AG08396 (cell line): ENCODE data around the gene APBB3.

Experiments
- DNase-seq: peaks from one replicate; pipeline ENCODE4 v3.0.0; 2012; ENCODE audit warnings: low spot score, mixed read lengths

APBB3 gene

DNA sequence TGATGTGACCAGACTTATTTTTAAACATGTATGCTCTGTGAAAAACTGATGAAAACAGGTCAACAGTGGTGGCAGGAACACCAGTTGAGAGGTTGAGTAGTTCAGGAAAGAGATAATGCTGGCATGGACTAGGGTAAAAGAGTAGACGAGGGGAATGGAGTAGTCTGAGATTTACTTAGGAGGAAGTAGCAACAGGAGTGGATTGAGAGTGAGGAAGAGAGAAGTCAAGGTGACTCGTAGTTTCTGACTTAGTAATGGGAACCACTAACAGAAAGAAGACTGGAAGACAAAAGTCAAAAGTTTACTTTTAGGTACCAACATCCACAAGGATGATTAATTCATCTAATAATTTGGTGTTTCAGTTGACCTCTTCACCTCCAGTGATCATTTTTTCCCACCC lies 10.7 kb downstream of the APBB3 start:
- no peak for DNase-seq

DNA sequence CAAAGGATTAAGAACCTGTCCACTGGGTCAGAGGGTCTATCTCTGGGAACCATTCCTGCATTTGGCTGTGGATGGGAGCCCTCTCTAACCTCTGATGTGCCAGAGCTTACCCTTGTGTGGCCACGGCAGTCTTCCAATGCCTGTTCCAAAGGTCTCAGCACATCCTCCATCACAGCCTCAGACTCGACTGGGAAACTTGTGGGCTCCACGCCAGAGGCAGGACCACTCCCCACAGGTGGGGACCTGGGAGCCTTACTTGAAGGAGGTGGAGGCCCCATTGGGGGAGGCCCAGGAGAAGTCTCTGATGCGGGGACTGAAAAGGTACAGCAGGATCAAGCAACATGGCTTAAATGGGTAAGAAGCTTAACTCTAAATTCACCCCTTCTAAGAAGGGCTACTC lies 12.5 kb downstream of the APBB3 start:
- DNase-seq, result no peak

DNA sequence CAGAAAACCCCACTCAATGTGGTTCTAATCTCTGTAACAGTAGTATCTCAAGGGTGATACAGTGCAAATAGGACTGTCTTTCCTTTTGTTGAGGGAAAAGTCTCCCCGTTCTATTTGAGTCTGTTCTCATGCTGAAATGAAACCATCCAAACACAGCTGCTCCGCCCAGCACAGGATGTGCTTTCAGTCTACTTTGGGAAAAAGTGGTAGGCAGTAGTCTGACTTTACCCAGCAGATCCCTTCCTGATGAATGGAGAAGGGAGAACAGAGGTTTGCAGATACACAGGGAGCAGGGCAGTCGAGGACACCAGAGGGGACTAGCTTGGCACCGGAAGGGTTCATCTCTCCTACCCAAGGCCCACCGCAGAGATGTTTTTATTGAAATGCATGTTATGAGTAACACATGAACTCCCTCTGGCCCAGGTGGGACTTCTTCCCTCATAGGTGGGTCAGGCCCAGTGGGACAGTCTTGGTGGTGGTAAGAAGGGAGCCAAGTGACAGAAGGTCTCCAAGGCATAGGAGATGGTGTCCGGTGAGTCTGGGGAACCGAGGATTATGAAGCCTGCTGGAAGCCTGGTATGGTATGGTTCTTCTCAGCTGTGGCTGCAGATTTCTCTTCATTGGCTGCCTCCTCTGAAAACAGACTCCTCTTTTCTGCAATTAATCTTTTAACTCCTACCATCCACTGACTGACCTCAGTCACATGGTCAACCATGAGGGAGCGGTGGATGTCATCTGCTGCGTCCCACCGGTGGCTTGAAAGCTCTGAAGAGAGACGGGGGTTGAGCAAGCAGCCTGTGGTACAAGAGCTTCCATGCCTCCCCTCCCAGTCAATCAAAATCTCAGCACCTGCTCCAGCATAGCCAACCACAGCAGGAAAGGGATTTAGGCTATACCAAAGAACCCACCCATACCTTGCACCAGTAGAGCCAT lies 14.0 kb downstream of the APBB3 start:
- DNase-seq, result no peak

DNA sequence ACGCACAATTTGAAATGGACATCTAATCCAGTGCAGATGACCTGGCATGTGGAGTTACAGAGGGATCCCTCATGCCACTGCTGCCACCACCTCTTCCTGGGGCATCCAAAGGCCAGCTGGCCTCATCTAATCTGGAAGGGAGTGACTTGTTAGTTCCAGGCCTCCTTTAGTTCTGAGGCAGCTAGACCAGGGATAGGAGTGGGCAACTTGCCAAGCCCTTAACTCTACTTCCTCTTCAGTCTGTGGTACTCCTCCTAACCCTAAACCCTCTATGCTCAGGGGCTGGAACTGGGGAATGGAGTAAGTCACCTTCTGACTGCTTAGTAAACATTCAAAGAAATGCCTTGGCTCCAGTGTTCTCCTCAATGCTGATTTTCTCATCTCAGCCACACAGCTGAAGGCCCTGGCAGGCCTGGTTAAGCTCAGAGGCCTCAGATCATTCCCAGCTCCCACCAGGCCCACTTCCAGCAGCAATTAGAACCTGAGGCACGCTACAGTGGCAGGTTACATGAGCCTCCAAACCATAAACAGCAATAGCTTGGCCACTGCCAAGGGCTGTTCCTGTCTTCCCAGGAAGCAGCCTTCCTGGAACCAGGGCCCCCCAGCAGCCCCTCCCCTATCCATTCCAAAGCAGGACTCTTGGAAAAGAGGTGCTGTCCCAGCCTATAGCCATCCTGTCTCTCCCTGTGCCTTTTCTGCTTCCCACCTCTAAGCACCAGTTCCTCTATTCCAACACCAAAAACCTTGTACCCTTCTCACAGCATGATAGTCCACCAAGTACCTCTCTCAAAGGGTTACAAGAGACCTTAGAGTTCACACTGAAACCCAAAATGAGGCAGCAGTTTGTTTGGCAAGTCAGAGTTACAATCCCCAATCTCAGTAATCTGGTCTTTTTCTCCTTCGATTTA lies 14.9 kb downstream of the APBB3 start:
- peak; percentile 20 for DNase-seq

DNA sequence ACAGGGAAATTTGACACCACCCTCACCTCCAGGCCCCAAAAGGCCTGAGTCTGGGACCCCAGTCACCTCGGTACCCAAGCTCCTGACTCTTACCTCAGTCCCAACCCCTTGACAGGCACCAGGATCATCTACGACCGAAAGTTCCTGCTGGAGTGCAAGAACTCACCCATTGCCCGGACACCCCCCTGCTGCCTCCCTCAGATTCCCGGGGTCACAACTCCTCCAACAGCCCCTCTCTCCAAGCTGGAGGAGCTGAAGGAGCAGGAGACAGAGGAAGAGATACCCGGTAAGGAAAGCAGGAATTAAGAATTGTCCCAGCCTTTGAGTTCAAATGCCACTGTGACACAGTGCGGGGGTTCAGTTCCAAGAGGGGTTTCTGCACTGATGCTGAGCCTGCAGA lies 15.6 kb downstream of the APBB3 start:
- no peak for DNase-seq

DNA sequence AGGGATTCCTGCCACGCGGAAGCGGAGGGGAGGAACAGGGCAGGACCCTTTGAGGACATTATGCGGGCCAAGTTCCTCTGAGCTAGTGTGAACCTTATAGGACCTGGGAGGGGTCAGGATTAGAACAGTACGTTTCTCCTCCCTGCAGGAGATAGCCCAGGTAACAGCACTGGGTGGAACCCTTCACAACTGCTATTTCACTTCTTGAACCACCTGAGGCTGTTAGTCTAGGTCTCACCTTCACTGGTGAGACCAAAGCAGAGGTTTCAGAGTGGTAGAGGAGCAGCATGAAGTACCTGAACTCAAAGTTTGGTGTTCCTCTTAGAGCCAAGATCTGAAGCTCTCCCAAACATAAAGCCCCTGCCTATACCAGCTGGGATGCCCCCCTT lies 16.1 kb downstream of the APBB3 start:
- DNase-seq, result no peak

DNA sequence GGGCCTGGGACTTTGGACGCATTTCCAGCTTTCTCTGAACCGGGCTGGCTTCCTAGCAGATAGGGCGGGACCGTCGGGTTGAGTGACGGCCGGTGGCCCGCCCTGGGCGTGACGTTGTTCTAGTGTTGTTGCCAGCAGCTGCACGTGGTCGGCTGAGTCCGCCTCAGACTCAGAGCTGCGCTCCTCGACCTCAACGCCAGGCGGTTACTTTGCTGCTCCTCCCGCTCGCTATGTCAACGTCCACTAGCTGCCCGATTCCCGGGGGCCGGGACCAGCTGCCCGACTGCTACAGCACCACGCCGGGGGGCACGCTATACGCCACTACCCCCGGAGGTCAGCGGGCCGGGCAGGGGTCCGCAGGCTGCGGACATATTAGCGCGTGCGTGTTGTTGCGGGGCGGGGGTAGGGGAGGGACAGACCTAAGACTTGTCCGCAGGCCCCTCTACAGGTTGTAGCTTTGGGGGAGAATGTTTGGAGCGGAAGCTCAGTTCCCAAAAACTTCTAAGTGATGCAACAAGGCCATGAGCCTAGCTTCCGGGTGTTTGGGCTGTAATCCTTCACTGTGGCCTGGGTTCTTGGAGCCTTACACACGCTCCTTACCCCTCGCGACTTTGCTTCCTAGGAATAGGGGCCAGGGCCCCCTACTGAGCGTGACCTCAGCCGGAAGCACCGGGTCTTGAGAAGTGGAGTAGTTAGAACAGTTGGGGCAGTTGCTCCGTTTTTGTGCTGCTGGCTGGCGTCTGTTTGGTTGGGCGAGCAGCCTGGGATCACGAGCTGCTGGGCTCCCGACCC lies 16.7 kb downstream of the APBB3 start, which contains the start of gene EIF4EBP3:
Gene EIF4EBP3 (plus strand): TSS at position 155 of the 792 bp plus-strand sequence. CDS start 76 bp downstream, at position 231.
- peak; percentile 95 for DNase-seq

DNA sequence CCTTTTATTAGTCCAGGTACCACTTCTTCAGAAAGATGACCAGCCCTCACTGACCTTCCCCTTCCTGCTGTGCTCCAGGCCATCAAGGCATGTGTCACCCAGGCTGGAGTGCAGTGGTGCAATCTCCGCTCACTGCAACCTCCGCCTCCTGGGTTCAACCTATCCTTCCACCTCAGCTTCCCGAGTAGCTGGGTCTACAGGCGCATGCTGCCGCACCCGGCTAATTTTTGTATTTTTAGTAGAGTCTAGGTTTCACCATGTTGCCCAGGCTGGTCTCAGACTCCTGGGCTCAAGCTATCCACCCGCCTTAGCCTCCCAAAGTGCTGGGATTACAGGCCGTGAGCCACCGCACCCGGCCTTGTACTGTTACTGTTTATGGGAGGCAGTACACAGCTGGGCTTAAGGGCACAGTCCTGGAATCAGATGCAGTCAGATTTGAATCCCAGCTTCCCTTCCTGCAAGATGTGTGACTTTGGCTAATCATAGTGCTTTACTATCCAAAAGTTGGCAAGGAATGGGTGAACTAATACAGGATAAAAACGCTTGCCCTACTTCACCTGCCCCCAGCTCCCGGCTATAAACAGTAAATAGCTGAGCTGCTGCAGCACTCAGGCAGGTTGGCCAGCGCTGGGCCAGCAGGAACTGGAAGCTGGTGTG lies 17.4 kb downstream of the APBB3 start:
- no peak for DNase-seq

DNA sequence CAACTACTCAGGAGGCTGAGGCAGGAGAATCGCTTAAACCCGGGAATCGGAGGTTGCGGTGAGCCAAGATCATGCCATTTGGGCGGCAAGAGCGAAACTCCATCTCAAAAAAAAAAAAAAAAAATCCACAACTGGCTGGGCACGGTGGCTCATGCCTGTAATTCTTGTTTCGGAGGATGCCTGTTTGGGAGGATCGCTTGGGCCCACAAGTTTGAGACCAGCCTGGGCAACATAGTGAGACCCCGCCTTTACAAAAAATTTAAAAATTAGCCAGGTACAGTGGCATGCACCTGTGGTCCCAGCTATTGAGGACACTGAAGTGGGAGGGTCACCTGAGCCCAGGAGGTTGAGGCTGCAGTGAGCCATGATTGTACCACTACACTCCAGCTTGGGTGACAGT lies 18.8 kb downstream of the APBB3 start:
- no peak for DNase-seq

DNA sequence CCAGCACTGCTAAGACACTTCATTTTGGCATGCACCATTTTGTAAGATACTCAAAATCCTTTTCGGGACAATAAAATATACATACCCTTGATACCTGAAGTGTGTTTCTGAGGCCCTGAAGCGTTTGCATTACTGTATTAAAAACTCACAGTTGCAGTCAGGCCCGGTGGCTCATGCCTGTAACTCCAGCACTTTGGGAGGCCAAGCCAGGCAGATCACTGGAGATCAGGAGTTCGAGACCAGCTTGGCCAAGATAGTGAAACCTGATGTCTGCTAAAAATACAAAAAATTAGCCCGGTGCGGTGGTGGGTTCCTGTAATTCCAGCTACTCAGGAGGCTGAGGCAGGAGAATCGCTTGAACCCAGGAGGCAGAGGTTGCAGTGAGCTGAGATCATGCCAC lies 19.4 kb downstream of the APBB3 start:
- no peak for DNase-seq

DNA sequence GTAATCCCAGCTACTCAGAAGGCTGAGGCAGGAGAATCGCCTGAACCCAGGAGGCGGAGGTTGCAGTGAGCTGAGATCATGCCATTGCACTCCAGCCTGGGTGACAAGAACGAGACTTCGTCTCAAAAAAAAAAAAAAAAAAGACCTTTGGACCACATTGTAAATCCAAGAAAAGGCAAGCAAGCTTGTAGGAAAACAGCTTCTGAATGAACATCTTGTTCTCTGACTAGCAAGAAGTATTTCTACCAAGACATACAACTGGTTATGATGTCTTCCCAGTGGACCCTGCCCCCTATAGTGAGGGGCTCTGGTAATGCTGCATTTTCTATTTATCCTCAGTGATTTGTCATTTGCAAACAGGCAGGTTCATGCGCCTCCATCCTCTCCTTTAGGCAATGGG lies 21.4 kb downstream of the APBB3 start:
- no peak for DNase-seq

DNA sequence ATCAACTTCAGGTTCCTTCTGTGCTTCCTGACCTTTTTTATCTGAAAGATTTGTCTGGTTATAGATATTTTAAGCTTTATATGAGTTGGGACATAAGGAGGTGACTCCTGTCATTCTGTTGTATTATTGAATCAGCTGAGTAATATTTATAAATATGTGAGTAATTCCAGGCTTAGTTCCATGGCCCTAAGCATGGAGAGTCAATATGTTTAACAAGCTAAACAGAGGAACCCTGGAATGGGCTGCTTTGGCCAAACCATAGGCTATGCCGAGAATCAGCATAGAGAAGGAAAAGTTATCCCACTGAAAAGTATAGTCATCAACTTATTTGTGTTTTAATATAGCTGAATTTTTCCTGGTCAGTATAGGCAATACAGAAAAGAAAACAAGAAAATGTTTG lies 24.2 kb downstream of the APBB3 start:
- DNase-seq, result no peak

DNA sequence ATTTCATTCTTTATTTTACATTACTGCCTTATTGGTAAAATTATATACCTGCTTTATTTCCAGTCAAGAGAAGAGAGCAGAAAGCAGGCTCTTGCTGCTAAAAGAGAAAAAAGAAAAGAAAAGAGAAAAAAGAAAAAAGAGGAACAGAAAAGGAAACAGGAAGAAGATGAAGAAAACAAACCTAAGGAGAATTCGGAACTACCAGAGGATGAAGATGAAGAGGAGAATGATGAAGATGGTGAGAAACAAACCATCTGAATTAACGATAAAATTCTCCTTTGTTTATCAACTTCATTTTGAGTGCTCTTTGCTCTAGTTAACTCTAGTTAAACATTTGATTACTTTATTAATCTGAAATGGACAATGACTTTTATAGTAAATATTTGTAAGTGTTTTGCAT lies 40.4 kb downstream of the APBB3 start:
- no peak for DNase-seq

DNA sequence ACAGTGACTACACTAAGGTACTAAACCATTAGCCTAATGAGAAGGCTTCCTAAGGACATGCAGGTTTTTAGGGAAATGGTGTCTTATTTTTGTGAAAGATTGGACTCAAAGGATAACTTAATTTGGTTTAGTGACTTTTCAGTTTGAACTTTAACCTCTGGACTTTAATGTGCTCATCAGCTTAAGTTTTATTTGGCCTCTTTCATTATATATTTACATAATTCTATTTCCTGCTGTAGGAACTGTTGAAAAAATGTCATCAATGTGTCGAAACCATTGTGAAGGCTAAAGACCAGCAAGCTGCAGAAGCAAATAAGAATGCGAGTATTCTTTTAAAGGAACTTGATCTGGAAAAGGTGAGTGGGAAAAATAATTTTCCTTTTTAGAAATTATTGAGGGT lies 51.3 kb downstream of the APBB3 start:
- DNase-seq, result no peak

DNA sequence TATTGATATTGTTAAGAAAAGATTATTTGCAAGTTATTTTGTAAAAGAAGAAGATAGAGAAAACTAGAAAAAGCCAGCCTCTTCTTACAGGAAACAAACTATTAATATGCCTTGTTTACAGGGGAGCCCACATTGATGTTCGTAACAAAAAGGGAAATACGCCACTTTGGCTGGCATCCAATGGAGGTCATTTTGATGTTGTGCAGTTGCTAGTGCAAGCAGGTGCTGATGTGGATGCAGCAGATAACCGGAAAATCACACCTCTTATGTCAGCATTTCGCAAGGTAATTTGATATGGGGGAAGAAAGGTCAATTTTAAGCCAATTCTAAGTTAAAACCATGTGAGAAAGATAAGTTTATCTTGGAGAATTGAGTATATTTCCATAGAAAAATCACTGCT lies 54.5 kb downstream of the APBB3 start:
- no peak for DNase-seq
